Keratinocyte (primary cell): ENCODE data around the gene HYAL2. TPM values are rescaled to one million over a fixed set of nuclear protein-coding genes. Genes with fewer than 3 reads are reported as not detected.

Experiments used
- DNase-seq: peaks from one replicate; pipeline ENCODE4 v3.0.0-alpha.2; 2011; ENCODE audit warnings: low read depth, missing footprints, low spot score
- FAIRE-seq: peaks from 2 replicates; lab custom pipeline; 2011; peaks lifted over from hg19 to GRCh38; lab: Jason Lieb, UNC
- H2AFZ ChIP-seq: 2 replicates; pipeline ENCODE4 v1.6.0; 2012; ENCODE audit warnings: low read length, control low read depth, inconsistent platforms; ENCODE audit not compliant: control insufficient read depth
- H3K27ac ChIP-seq: 2 replicates; pipeline ENCODE4 v1.5.1; 2011; ENCODE audit warnings: low read length; ENCODE audit not compliant: control insufficient read depth, insufficient read depth
- H3K27me3 ChIP-seq: 3 replicates; pipeline ENCODE4 v1.6.0; 2011; ENCODE audit warnings: low read length; ENCODE audit not compliant: control insufficient read depth, insufficient read depth; ENCODE audit errors: extremely low read depth
- H3K36me3 ChIP-seq, 2 experiments: 2 replicates in 1 of 2; 3 replicates in 1 of 2; pipeline ENCODE4 v1.5.1; 2011; ENCODE audit warnings: low read length in 2 of 2, mild to moderate bottlenecking in 1 of 2; ENCODE audit not compliant: control insufficient read depth in 2 of 2, insufficient read depth in 2 of 2; ENCODE audit errors: extremely low read depth in 1 of 2
- H3K4me1 ChIP-seq: 3 replicates; pipeline ENCODE4 v1.5.1; 2011; ENCODE audit warnings: low read length; ENCODE audit not compliant: control insufficient read depth, insufficient read depth; ENCODE audit errors: extremely low read depth
- H3K4me2 ChIP-seq: 3 replicates; pipeline ENCODE4 v1.6.0; 2011; ENCODE audit warnings: low read depth, low read length; ENCODE audit not compliant: control insufficient read depth, insufficient read depth; ENCODE audit errors: extremely low read depth
- H3K4me3 ChIP-seq, 3 experiments: fragments of 200-600 bp in 1 of 3; sonication (generic) in 1 of 3; 2 replicates in 2 of 3; 3 replicates in 1 of 3; pipeline ENCODE4 v1.5.1; 2011 to 2016; ENCODE audit warnings: low read length in 3 of 3, mild to moderate bottlenecking in 3 of 3, control low read depth in 2 of 3, inconsistent platforms in 1 of 3, low read depth in 1 of 3, mixed read lengths in 1 of 3, mixed run types in 1 of 3, moderate library complexity in 1 of 3; ENCODE audit not compliant: control insufficient read depth in 2 of 3, insufficient read depth in 2 of 3; ENCODE audit errors: extremely low read depth in 1 of 3
- H3K79me2 ChIP-seq: 2 replicates; pipeline ENCODE4 v1.6.0; 2012; ENCODE audit warnings: low read length; ENCODE audit not compliant: control insufficient read depth, insufficient read depth
- H3K9ac ChIP-seq: 3 replicates; pipeline ENCODE4 v1.6.0; 2011; ENCODE audit warnings: low read length; ENCODE audit not compliant: control insufficient read depth, insufficient read depth; ENCODE audit errors: extremely low read depth
- H3K9me1 ChIP-seq: 3 replicates; pipeline ENCODE4 v1.6.0; 2011; ENCODE audit warnings: low read length; ENCODE audit not compliant: control insufficient read depth, insufficient read depth; ENCODE audit errors: extremely low read depth
- H3K9me3 ChIP-seq: 2 replicates; pipeline ENCODE4 v1.5.1; 2012; ENCODE audit warnings: low read depth, low read length; ENCODE audit not compliant: control insufficient read depth
- H4K20me1 ChIP-seq: 3 replicates; pipeline ENCODE4 v1.6.0; 2011; ENCODE audit warnings: low read length; ENCODE audit not compliant: control insufficient read depth, insufficient read depth; ENCODE audit errors: extremely low read depth
- CTCF ChIP-seq, 3 experiments: IDR thresholded peaks in 1 of 3; conservative IDR thresholded peaks in 1 of 3; optimal IDR thresholded peaks in 1 of 3; 2 replicates in 2 of 3; 3 replicates in 1 of 3; pipeline versions ENCODE3 to v1.5.1; 2011; ENCODE audit warnings: low read length in 3 of 3, mild to moderate bottlenecking in 3 of 3, moderate library complexity in 2 of 3, control low read depth in 1 of 3, inconsistent platforms in 1 of 3; ENCODE audit not compliant: insufficient read depth in 2 of 3; ENCODE audit errors: extremely low read depth in 1 of 3
- EZH2 ChIP-seq: IDR thresholded peaks from one replicate; pipeline ENCODE4 v1.6.1; 2012; ENCODE audit warnings: inconsistent platforms, mild to moderate bottlenecking, low read length, moderate library complexity
- dilution Hi-C: fragments of 300-500 bp; cut with MboI; formaldehyde crosslinking; loops from one replicate; pipeline ENCODE4 v1.7.0; 2020; ENCODE audit warnings: low sequenced_read_pairs; ENCODE audit not compliant: extremely low pct_ligation_motif_present
- polyA plus RNA-seq, 5 experiments: library from polyadenylated mRNA; depleted of rRNA in 3 of 5; stranded (reverse) in 3 of 5; stranded (forward) in 1 of 5; unstranded in 1 of 5; fragments of >200 nt; gene quantifications; 1 replicate in 1 of 5; 2 replicates in 3 of 5; 3 replicates in 1 of 5; pipeline versions ENCODE4 v1.2.1 to v1.2.3, GENCODE V29; 2011 to 2012; ENCODE audit warnings: missing spikeins in 2 of 5, low read depth in 1 of 5, low replicate concordance in 1 of 5

HYAL2 gene
- polyA plus RNA-seq, 1 donor (not counting 4 experiments of a cell fraction or from before 2014, with no cell fraction given), result 42.8 TPM

GRCh38 chr3:50269977-50270413 lies 52.5 kb downstream of the HYAL2 start:
- DNase-seq, result no peak
- peaks cover 29% of the 10 kb centered on the region for H3K4me1 ChIP-seq
- H3K4me3 ChIP-seq, result no peak overlapping the region
- H3K36me3 ChIP-seq, result no peaks in the 10 kb centered on the region
- dilution Hi-C loops, result no loop called here
- H3K9me3 ChIP-seq, result no peaks in the 10 kb centered on the region
- H3K4me2 ChIP-seq, result peak overlapping the region; percentile 59
- no peak for TF ChIP-seq EZH2
- no peak for TF ChIP-seq CTCF (optimal IDR thresholded peaks at IDR 0.05 in 1 of 3, IDR thresholded peaks at IDR 0.05 in 1 of 3, conservative IDR thresholded peaks at IDR 0.05 in 1 of 3; ENCODE audit: extremely low read depth in 1 of 3, insufficient read depth in 2 of 3, low read length in 3 of 3)
- no peak overlapping the region for H2AFZ ChIP-seq
- no peaks in the 10 kb centered on the region for H3K79me2 ChIP-seq
- H4K20me1 ChIP-seq, result no peaks in the 10 kb centered on the region
- FAIRE-seq, result peak; percentile 55
- no peak overlapping the region for H3K9ac ChIP-seq
- peaks cover 2% of the 10 kb centered on the region for H3K9me1 ChIP-seq
- H3K27me3 ChIP-seq, result peaks cover 20% of the 10 kb centered on the region
- H3K27ac ChIP-seq, result no peak overlapping the region

GRCh38 chr3:50269460-50269859 lies 53.1 kb downstream of the HYAL2 start:
- H3K27ac ChIP-seq, result no peak overlapping the region
- H3K9me3 ChIP-seq, result no peaks in the 10 kb centered on the region
- H2AFZ ChIP-seq, result no peak overlapping the region
- dilution Hi-C loops, result no loop called here
- DNase-seq (no peak), FAIRE-seq (no peak)
- no peak overlapping the region for H3K9ac ChIP-seq
- H3K4me2 ChIP-seq, result peak overlapping the region; percentile 59
- H3K9me1 ChIP-seq, result peaks cover 2% of the 10 kb centered on the region
- H3K27me3 ChIP-seq, result peaks cover 18% of the 10 kb centered on the region
- H3K79me2 ChIP-seq, result no peaks in the 10 kb centered on the region
- H4K20me1 ChIP-seq, result no peaks in the 10 kb centered on the region
- H3K4me3 ChIP-seq, result no peak overlapping the region
- H3K36me3 ChIP-seq, result no peaks in the 10 kb centered on the region
- TF ChIP-seq CTCF (optimal IDR thresholded peaks at IDR 0.05 in 1 of 3, IDR thresholded peaks at IDR 0.05 in 1 of 3, conservative IDR thresholded peaks at IDR 0.05 in 1 of 3; ENCODE audit: extremely low read depth in 1 of 3, insufficient read depth in 2 of 3, low read length in 3 of 3) (no peak), EZH2 (no peak)
- peaks cover 35% of the 10 kb centered on the region for H3K4me1 ChIP-seq
